HepG2 (cell line): ENCODE measurements around the gene TACC3. TPM values are rescaled to one million over a fixed set of nuclear protein-coding genes. Genes with fewer than 3 reads are reported as not detected.

Experiments
- BCL3 ChIP-seq: sonication (generic); formaldehyde crosslinking; IDR thresholded peaks from 2 replicates; pipeline ENCODE4 v1.5.1; 2020; ENCODE audit warnings: mild to moderate bottlenecking, missing genetic modification reagents, moderate library complexity
- BORCS8-MEF2B ChIP-seq: sonication (generic); formaldehyde crosslinking; IDR thresholded peaks from 2 replicates; pipeline ENCODE4 v1.8.0; 2022; ENCODE audit warnings: mild to moderate bottlenecking, missing genetic modification reagents
- EEA1 ChIP-seq: sonication (generic); formaldehyde crosslinking; IDR thresholded peaks from 2 replicates; pipeline ENCODE4 v1.5.1; 2020; ENCODE audit warnings: mild to moderate bottlenecking, missing genetic modification reagents, borderline replicate concordance
- GMEB1 ChIP-seq: sonication (generic); formaldehyde crosslinking; IDR thresholded peaks from 2 replicates; pipeline ENCODE4 v1.5.1; 2020; ENCODE audit warnings: missing genetic modification reagents, mild to moderate bottlenecking, borderline replicate concordance
- HHEX ChIP-seq: IDR thresholded peaks from 2 replicates; pipeline ENCODE4 v1.6.1; 2016; ENCODE audit warnings: control low read depth
- HIVEP1 ChIP-seq: sonication (generic); formaldehyde crosslinking; IDR thresholded peaks from 2 replicates; pipeline ENCODE4 v1.4.0; 2020; ENCODE audit warnings: mild to moderate bottlenecking, missing genetic modification reagents
- HMG20A ChIP-seq: IDR thresholded peaks from 2 replicates; pipeline ENCODE4 v1.6.1; 2016; ENCODE audit warnings: borderline replicate concordance
- KDM2A ChIP-seq: sonication (generic); formaldehyde crosslinking; IDR thresholded peaks from 2 replicates; pipeline ENCODE4 v1.4.0; 2020; ENCODE audit warnings: low read depth, missing genetic modification reagents, borderline replicate concordance
- SAFB2 ChIP-seq: sonication (generic); formaldehyde crosslinking; IDR thresholded peaks from 2 replicates; pipeline ENCODE4 v1.5.1; 2020; ENCODE audit warnings: missing genetic modification reagents, low read depth, mild to moderate bottlenecking, borderline replicate concordance
- SRY ChIP-seq: sonication (generic); formaldehyde crosslinking; IDR thresholded peaks from 2 replicates; pipeline ENCODE4 v1.8.0; 2022; ENCODE audit warnings: mild to moderate bottlenecking, missing genetic modification reagents
- TGIF2 ChIP-seq: IDR thresholded peaks from 2 replicates; pipeline ENCODE4 v1.6.1; 2016; ENCODE audit warnings: control low read depth, missing compliant biosample characterization
- TMF1 ChIP-seq: sonication (generic); formaldehyde crosslinking; IDR thresholded peaks from 2 replicates; pipeline ENCODE4 v1.8.1; 2022; ENCODE audit warnings: low read depth, missing genetic modification reagents
- ZBTB10 ChIP-seq: sonication (generic); formaldehyde crosslinking; IDR thresholded peaks from 2 replicates; pipeline ENCODE4 v1.4.0; 2020; ENCODE audit warnings: missing genetic modification reagents, borderline replicate concordance
- ZNF317 ChIP-seq: sonication (generic); formaldehyde crosslinking; IDR thresholded peaks from 2 replicates; pipeline ENCODE4 v1.5.0; 2020; ENCODE audit warnings: mild to moderate bottlenecking, missing genetic modification reagents
- ZNF547 ChIP-seq: sonication (generic); formaldehyde crosslinking; IDR thresholded peaks from 2 replicates; pipeline ENCODE4 v1.5.1; 2020; ENCODE audit warnings: mild to moderate bottlenecking, missing genetic modification reagents
- ZNF556 ChIP-seq: sonication (generic); formaldehyde crosslinking; IDR thresholded peaks from 2 replicates; pipeline ENCODE4 v1.4.0; 2020; ENCODE audit warnings: mild to moderate bottlenecking, missing genetic modification reagents, borderline replicate concordance
- ZNF784 ChIP-seq: sonication (generic); formaldehyde crosslinking; IDR thresholded peaks from 2 replicates; pipeline ENCODE4 v1.5.1; 2020; ENCODE audit warnings: missing genetic modification reagents, mild to moderate bottlenecking, borderline replicate concordance
- polyA plus RNA-seq, 8 experiments: library from polyadenylated mRNA; depleted of rRNA in 3 of 8; stranded (reverse) in 7 of 8; unstranded in 1 of 8; fragments of >200 nt; fragmentation: Illumina TruSeq in 4 of 8; extraction: Trizol in 4 of 8; gene quantifications; 2 replicates each; pipeline versions ENCODE4 v1.2.1 to v1.2.3, GENCODE V29; 2011 to 2016; ENCODE audit warnings: low read depth in 4 of 8, missing spikeins in 1 of 8, mixed read lengths in 1 of 8; ENCODE audit not compliant: insufficient read depth in 1 of 8
- total RNA-seq, 5 experiments: library from RNA; depleted of rRNA; stranded (reverse); fragments of >200 nt; fragmentation: Illumina TruSeq; extraction: Trizol; gene quantifications; 2 replicates each; pipeline ENCODE4 v1.2.3, GENCODE V29; 2016; ENCODE audit warnings: low read depth in 1 of 5

The TACC3 gene
- total and polyA plus RNA-seq, 2 of the 13 experiments (the other 11 are each of a cell fraction or from before 2014, with no cell fraction given), result 20.3 to 21.2 TPM

GRCh38 chr4:1778642-1779392 lies 57.5 kb downstream of the TACC3 start (continued):
- 0 out of 2 replicates have a peak, but pooled peaks have one; percentile 28 for TF ChIP-seq SRY
- TF ChIP-seq ZNF547, result 0 out of 2 replicates have a peak, but pooled peaks have one; percentile 49
- 0 out of 2 replicates have a peak, but pooled peaks have one; percentile 59 for TF ChIP-seq EEA1 (CRISPR knock-in tag)
- TF ChIP-seq HIVEP1 (CRISPR knock-in tag), result no peak
- TF ChIP-seq TGIF2 (CRISPR knock-in tag), result no peak
- TF ChIP-seq HHEX (CRISPR knock-in tag), result no peak
- no peak for TF ChIP-seq ZNF556
- 0 out of 2 replicates have a peak, but pooled peaks have one; percentile 0 for TF ChIP-seq BORCS8-MEF2B (CRISPR knock-in tag)
- TF ChIP-seq ZNF317 (CRISPR knock-in tag), result no peak
- no peak for TF ChIP-seq TMF1
- 0 out of 2 replicates have a peak, but pooled peaks have one; percentile 51 for TF ChIP-seq ZNF784 (CRISPR knock-in tag)
- TF ChIP-seq HMG20A (CRISPR knock-in tag), result no peak
- TF ChIP-seq BCL3 (CRISPR knock-in tag), result peak; percentile 15; the same call in 1 of the 2 replicates
- no peak for TF ChIP-seq SAFB2
- TF ChIP-seq KDM2A (CRISPR knock-in tag), result no peak; the same call in 1 of the 2 replicates
- TF ChIP-seq GMEB1 (CRISPR knock-in tag), result 0 out of 2 replicates have a peak, but pooled peaks have one; percentile 29
- TF ChIP-seq ZBTB10 (CRISPR knock-in tag), result no peak
